Measurements from ENCODE around the gene NOTCH4.
"Not testable (repeated sequence)": the region's sequence is repeated elsewhere in the genome, so short reads cannot be mapped to it uniquely, and the experiment has no call there.

Gene NOTCH4

DNA sequence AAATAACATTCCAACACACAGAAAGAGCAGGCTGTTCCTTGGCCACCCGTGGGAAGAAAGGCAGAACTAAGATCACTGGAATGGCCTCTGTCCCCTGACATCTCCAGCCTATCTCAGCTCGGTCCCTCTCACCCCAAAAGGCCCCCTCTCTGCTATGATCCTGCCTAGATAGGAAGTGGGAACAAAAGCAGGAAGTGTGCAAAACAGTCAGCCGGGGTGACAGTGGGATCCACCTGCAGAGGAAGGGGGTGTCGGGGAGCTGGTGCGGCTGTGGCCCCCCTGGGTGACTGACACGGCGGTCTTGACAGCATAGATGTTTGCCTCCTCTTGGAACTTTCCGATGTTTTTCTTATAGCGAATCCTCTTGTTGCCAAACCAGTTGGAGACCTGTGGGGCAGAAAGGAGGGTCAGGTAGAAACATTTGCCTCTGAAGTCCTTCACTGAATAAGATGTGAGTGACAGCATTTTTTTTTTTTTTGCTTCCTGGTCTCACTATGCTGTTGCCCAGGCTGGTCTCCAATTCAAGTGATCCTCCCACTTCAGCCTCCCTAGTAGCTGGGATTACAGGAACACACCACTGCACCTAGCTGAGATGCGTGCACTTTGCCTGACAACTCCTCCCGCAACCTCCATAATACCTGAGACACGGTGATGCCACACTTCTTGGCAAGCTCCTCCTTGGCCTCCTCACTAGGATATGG is 36.7 kb downstream of the NOTCH4 start:
- DNase-seq: no peak
- peaks cover 27% of the 10 kb centered on the region for H3K79me2 ChIP-seq (ENCODE audit: low read length)
- no peaks in the 10 kb centered on the region for H4K20me1 ChIP-seq (ENCODE audit: insufficient read depth, low read length)
- H3K9me2 ChIP-seq (replicated peaks; ENCODE audit: insufficient read depth, low read length): no peaks in the 10 kb centered on the region
- no peak overlapping the region for H2AFZ ChIP-seq (ENCODE audit: low read length)
- no peak for TF ChIP-seq EZH2 (optimal IDR thresholded peaks at IDR 0.05; ENCODE audit: low read depth, low read length)
- no peak for TF ChIP-seq EZH2phosphoT487 (IDR thresholded peaks at IDR 0.05; ENCODE audit: low read length)
- no peaks in the 10 kb centered on the region for H3K9me3 ChIP-seq (replicated peaks; ENCODE audit: insufficient read depth, low read length)
- H3K27ac ChIP-seq (ENCODE audit: low read length): no peak overlapping the region
- H3F3A ChIP-seq (ENCODE audit: insufficient read depth, low read length): 0 out of 2 replicates have a peak, but pooled peaks cover 6% of the 10 kb centered on the region
- no peak overlapping the region for H3K4me2 ChIP-seq (ENCODE audit: low read depth, low read length)
- no peaks in the 10 kb centered on the region for H3K27me3 ChIP-seq (replicated peaks; ENCODE audit: insufficient read depth, low read length)
- no peak overlapping the region for H3K9ac ChIP-seq (ENCODE audit: low read length)
- peaks cover 14% of the 10 kb centered on the region for H3K4me1 ChIP-seq (ENCODE audit: low read length)
- no peak overlapping the region for H3K4me3 ChIP-seq (ENCODE audit: low read length)
- H3K36me3 ChIP-seq (replicated peaks; ENCODE audit: insufficient read depth, low read length): no peaks in the 10 kb centered on the region

DNA sequence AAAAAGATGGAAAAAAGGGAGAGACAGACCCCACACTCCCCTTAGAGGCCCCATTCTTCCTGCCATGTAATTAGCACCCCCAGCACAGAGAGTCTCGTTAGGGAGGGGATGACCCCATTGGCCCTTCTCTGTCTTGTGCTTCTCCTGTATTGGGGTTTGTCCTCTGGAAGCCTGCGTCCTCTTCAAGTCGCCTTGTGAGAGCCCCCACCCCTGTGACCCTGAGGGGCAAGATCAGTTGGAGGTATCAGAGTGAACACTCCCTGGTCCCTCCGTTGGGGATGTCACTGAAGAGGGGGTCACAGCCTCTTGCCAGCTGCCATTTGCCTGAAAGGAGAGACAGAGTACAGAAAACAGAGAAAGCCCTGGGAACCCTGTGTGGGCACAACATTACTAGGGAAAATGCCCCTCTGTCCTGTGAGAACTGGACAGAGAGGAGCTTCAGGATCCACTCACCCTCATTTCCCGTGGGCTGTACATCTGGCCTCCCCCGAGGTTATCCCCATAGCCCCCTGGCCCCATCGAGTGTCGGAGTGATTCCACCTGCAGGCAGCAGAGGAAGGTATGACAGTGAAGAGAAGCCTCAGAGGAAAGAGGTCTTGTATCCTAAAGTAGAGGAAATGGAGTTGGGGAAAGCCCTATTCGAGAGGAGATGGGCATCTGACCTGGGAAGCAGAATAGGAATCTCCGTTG is 37.6 kb downstream of the NOTCH4 start:
- not testable (repeated sequence) for H3F3A ChIP-seq (ENCODE audit: insufficient read depth, low read length); H2AFZ ChIP-seq (ENCODE audit: low read length); H3K4me2 ChIP-seq (ENCODE audit: low read depth, low read length); H3K9me2 ChIP-seq (replicated peaks; ENCODE audit: insufficient read depth, low read length); H4K20me1 ChIP-seq (ENCODE audit: insufficient read depth, low read length); DNase-seq; H3K4me1 ChIP-seq (ENCODE audit: low read length); H3K9me3 ChIP-seq (replicated peaks; ENCODE audit: insufficient read depth, low read length); H3K4me3 ChIP-seq (ENCODE audit: low read length); H3K27me3 ChIP-seq (replicated peaks; ENCODE audit: insufficient read depth, low read length); H3K27ac ChIP-seq (ENCODE audit: low read length); H3K9ac ChIP-seq (ENCODE audit: low read length); H3K36me3 ChIP-seq (replicated peaks; ENCODE audit: insufficient read depth, low read length)
- peaks cover 19% of the 10 kb centered on the region for H3K79me2 ChIP-seq (ENCODE audit: low read length)

DNA sequence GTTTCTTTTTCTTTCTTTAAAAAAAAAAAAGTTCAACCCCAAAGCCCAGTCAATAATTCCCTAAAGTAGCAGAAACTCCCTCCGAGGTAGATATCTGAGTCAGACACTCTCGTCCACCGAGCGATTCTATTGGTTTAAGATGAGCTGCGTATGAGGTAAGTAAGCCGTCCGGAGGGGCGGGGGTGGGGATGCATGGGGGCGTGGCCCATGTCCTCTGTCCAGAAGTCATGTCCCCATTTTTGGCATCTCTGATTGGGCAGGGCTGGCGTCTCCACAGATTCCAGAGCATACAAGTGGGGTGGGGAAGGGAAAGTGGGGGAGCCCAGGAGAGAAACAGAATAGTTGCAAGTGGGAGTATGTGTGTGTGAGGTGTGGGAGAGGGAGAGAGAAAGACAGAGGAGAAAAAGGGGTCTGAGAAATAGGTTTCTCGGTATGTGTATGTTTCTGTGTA is 38.2 kb downstream of the NOTCH4 start:
- not testable (repeated sequence) for H3K4me3 ChIP-seq (ENCODE audit: low read length); H3F3A ChIP-seq (ENCODE audit: insufficient read depth, low read length); H3K36me3 ChIP-seq (replicated peaks; ENCODE audit: insufficient read depth, low read length); H3K9me3 ChIP-seq (replicated peaks; ENCODE audit: insufficient read depth, low read length); H3K4me1 ChIP-seq (ENCODE audit: low read length); H2AFZ ChIP-seq (ENCODE audit: low read length); H4K20me1 ChIP-seq (ENCODE audit: insufficient read depth, low read length); H3K27ac ChIP-seq (ENCODE audit: low read length); H3K9me2 ChIP-seq (replicated peaks; ENCODE audit: insufficient read depth, low read length); DNase-seq; H3K4me2 ChIP-seq (ENCODE audit: low read depth, low read length); H3K9ac ChIP-seq (ENCODE audit: low read length); H3K27me3 ChIP-seq (replicated peaks; ENCODE audit: insufficient read depth, low read length)
- peaks cover 13% of the 10 kb centered on the region for H3K79me2 ChIP-seq (ENCODE audit: low read length)

DNA sequence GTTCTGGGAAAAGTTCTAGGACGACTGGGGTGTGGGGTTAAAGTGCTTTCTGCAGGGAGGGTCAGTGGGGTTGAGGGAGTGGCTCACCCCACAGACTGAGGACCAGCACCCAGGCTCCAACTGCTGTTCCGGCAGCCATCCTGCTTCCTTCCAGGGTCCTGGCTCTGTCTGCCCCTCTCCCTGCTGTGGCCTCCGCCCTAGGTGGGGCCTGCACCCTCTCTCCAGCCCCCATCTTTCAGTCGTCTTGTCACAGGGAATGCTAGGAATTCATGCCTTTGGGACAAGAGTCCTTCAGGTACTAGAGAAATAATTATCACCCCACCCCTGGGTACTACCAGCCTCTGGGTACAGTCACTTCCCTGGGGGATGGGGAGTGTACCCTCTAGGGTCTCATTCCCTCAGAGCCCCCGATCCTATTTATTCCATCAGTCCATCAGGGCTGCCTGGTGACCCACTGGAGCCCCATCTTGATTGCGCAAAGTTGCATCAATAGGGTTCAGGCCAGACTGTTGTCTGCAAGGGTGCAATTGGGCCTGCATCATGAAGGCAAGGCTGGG is 39.7 kb downstream of the NOTCH4 start, which contains the start of gene AGER:
Gene AGER, minus strand, starts transcription at position 170 of the 557 bp plus-strand sequence. Its CDS starts 31 bp downstream, at position 139.
- no peak for DNase-seq
- H3K27ac ChIP-seq (ENCODE audit: low read length): no peak within 1 kb of the TSS
- H4K20me1 ChIP-seq (ENCODE audit: insufficient read depth, low read length): no peaks in the 10 kb centered on the region
- TF ChIP-seq, protein P1, sequence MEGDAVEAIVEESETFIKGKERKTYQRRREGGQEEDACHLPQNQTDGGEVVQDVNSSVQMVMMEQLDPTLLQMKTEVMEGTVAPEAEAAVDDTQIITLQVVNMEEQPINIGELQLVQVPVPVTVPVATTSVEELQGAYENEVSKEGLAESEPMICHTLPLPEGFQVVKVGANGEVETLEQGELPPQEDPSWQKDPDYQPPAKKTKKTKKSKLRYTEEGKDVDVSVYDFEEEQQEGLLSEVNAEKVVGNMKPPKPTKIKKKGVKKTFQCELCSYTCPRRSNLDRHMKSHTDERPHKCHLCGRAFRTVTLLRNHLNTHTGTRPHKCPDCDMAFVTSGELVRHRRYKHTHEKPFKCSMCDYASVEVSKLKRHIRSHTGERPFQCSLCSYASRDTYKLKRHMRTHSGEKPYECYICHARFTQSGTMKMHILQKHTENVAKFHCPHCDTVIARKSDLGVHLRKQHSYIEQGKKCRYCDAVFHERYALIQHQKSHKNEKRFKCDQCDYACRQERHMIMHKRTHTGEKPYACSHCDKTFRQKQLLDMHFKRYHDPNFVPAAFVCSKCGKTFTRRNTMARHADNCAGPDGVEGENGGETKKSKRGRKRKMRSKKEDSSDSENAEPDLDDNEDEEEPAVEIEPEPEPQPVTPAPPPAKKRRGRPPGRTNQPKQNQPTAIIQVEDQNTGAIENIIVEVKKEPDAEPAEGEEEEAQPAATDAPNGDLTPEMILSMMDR (IDR thresholded peaks at IDR 0.05; ENCODE audit: low read length): no peak
- TF ChIP-seq EZH2 (optimal IDR thresholded peaks at IDR 0.05; ENCODE audit: low read depth, low read length) (no peak), EZH2phosphoT487 (IDR thresholded peaks at IDR 0.05; ENCODE audit: low read length) (no peak)
- no peak within 1 kb of the TSS for H3K4me2 ChIP-seq (ENCODE audit: low read depth, low read length)
- H2AFZ ChIP-seq (ENCODE audit: low read length): no peak within 1 kb of the TSS
- peaks cover 1% of the 10 kb centered on the region for H3K4me1 ChIP-seq (ENCODE audit: low read length)
- H3K36me3 ChIP-seq (replicated peaks; ENCODE audit: insufficient read depth, low read length): no peaks in the 10 kb centered on the region
- H3F3A ChIP-seq (ENCODE audit: insufficient read depth, low read length): no peaks in the 10 kb centered on the region
- peaks cover 9% of the 10 kb centered on the region for H3K79me2 ChIP-seq (ENCODE audit: low read length)
- H3K9ac ChIP-seq (ENCODE audit: low read length): no peak within 1 kb of the TSS
- H3K4me3 ChIP-seq (ENCODE audit: low read length): no peak within 1 kb of the TSS
- H3K27me3 ChIP-seq (replicated peaks; ENCODE audit: insufficient read depth, low read length): no peaks in the 10 kb centered on the region
- H3K9me2 ChIP-seq (replicated peaks; ENCODE audit: insufficient read depth, low read length): no peaks in the 10 kb centered on the region
- no peaks in the 10 kb centered on the region for H3K9me3 ChIP-seq (replicated peaks; ENCODE audit: insufficient read depth, low read length)

Measured in MM.1S (cell line).